Measurements from ENCODE around the gene PLEK2.

Gene PLEK2

DNA sequence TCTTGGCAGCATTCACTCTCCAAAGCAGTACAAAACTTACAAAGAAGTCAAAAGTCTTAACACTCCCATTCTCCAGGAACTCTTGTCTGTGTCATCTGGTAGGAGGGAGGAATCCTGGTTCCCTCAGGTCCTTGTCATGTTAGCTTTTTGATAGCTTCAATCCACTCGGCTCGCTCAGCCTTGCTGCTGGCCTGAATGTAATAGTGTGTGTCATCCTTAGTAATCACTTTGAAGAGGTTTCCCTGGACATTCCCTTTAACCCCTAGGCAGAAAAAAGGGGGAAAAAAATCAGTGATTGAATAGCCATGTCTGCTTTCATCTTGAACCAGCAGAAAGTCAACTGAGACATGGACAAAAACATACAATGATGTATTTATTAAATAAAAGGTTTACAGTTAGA lies 24.8 kb downstream of the PLEK2 start:
- no peaks in the 10 kb centered on the region for H3K9me3 Mint-ChIP-seq
- no peak overlapping the region for H3K27ac Mint-ChIP-seq

GRCh38 chr14:67385618-67386017 lies 26.3 kb downstream of the PLEK2 start:
- peaks cover 43% of the 10 kb centered on the region for H3K36me3 Mint-ChIP-seq (ENCODE audit: low read depth)

More for the DNA sequence above, 24.8 kb downstream of the PLEK2 start:
- Mint-ChIP-seq H3K27me3 (ENCODE audit: low read depth) (no peaks in the 10 kb centered on the region), H3K4me1 (no peaks in the 10 kb centered on the region), H3K4me3 (no peak overlapping the region), H3K36me3 (ENCODE audit: low read depth) (peaks cover 32% of the 10 kb centered on the region)
- no peak for TF ChIP-seq CTCF (IDR thresholded peaks at IDR 0.05; ENCODE audit: unreplicated experiment in 3 of 3)

GRCh38 chr14:67385120-67385519 lies 26.8 kb downstream of the PLEK2 start:
- Mint-ChIP-seq H3K9me3 (no peaks in the 10 kb centered on the region), H3K4me1 (no peaks in the 10 kb centered on the region), H3K36me3 (ENCODE audit: low read depth) (peaks cover 48% of the 10 kb centered on the region), H3K4me3 (no peak overlapping the region), H3K27ac (no peak overlapping the region), H3K27me3 (ENCODE audit: low read depth) (no peaks in the 10 kb centered on the region)
- TF ChIP-seq CTCF (IDR thresholded peaks at IDR 0.05; ENCODE audit: unreplicated experiment in 3 of 3) = no peak

More at GRCh38 chr14:67385618-67386017, 26.3 kb downstream of the PLEK2 start:
- H3K27me3 Mint-ChIP-seq (ENCODE audit: low read depth) = no peaks in the 10 kb centered on the region
- H3K9me3 Mint-ChIP-seq = no peaks in the 10 kb centered on the region
- no peak for TF ChIP-seq CTCF (IDR thresholded peaks at IDR 0.05; ENCODE audit: unreplicated experiment in 3 of 3)
- no peak overlapping the region for H3K27ac Mint-ChIP-seq
- no peak overlapping the region for H3K4me3 Mint-ChIP-seq
- H3K4me1 Mint-ChIP-seq = no peaks in the 10 kb centered on the region

GRCh38 chr14:67377916-67378315 lies 34.0 kb downstream of the PLEK2 start:
- Mint-ChIP-seq H3K36me3 (ENCODE audit: low read depth) (peaks cover 74% of the 10 kb centered on the region), H3K27me3 (ENCODE audit: low read depth) (no peaks in the 10 kb centered on the region), H3K4me3 (no peak overlapping the region), H3K9me3 (no peaks in the 10 kb centered on the region), H3K4me1 (no peaks in the 10 kb centered on the region), H3K27ac (no peak overlapping the region)
- TF ChIP-seq CTCF (IDR thresholded peaks at IDR 0.05; ENCODE audit: unreplicated experiment in 3 of 3) = no peak

DNA sequence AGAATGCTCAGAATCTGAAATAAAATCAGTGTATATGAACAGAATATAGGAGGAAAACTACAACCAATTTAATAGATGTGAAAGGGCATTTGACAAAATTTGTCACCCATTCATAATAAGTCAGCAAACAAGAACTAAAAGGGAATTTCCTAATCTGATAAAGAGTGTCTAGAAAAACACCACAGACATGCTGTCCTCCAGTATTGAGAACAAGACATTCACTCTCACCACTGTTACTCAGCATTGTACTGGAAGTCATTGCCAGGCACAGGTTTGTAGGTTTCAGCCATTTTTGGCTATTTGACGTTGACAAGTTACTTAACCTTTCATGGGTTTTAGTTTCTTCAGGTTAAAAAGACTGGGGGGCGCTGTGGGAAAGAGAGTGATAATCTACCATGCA lies 38.6 kb downstream of the PLEK2 start:
- H3K27me3 Mint-ChIP-seq (ENCODE audit: low read depth) = no peaks in the 10 kb centered on the region
- H3K4me1 Mint-ChIP-seq = no peaks in the 10 kb centered on the region
- no peak for TF ChIP-seq CTCF (IDR thresholded peaks at IDR 0.05; ENCODE audit: unreplicated experiment in 3 of 3)
- H3K36me3 Mint-ChIP-seq (ENCODE audit: low read depth) = peaks cover 58% of the 10 kb centered on the region
- no peak overlapping the region for H3K27ac Mint-ChIP-seq
- no peak overlapping the region for H3K4me3 Mint-ChIP-seq
- no peaks in the 10 kb centered on the region for H3K9me3 Mint-ChIP-seq

- Mint-ChIP-seq H3K27ac (no peak overlapping the region), H3K27me3 (ENCODE audit: low read depth) (no peaks in the 10 kb centered on the region), H3K9me3 (no peaks in the 10 kb centered on the region), H3K36me3 (ENCODE audit: low read depth) (peaks cover 62% of the 10 kb centered on the region), H3K4me1 (no peaks in the 10 kb centered on the region), H3K4me3 (no peak overlapping the region)
- TF ChIP-seq CTCF (IDR thresholded peaks at IDR 0.05; ENCODE audit: unreplicated experiment in 3 of 3) = no peak
Measured at GRCh38 chr14:67372833-67373232, 39.1 kb downstream of the PLEK2 start.

Data from nephron (organoid).